ENCODE measurements around the gene ZNF747.

- TF ChIP-seq CTCF (IDR thresholded peaks at IDR 0.05) (no peak), ZFX (IDR thresholded peaks at IDR 0.05; ENCODE audit: borderline replicate concordance) (no peak)
Measured at GRCh38 chr16:30534368-30535105, at the start of gene ZNF747.
